ENCODE measurements around the gene ZNF335.
A peak's percentile ranks its signal among the peaks of the same experiment; 100 is the strongest.
"Not testable (repeated sequence)": the region's sequence is repeated elsewhere in the genome, so short reads cannot be mapped to it uniquely, and the experiment has no call there.

Gene ZNF335

GRCh38 chr20:45944965-45945677, 26.9 kb downstream of the ZNF335 start:
- H3K9me3 Mint-ChIP-seq, result no peaks in the 10 kb centered on the region
- no peak for DNase-seq
- H3K36me3 Mint-ChIP-seq (ENCODE audit: low read depth), result peaks cover 85% of the 10 kb centered on the region
- H3K4me3 Mint-ChIP-seq, result no peak overlapping the region
- H3K27me3 Mint-ChIP-seq, result no peaks in the 10 kb centered on the region
- H3K27ac Mint-ChIP-seq, result peak overlapping the region; percentile 89
- peaks cover 30% of the 10 kb centered on the region for H3K4me1 Mint-ChIP-seq (ENCODE audit: low read depth)

GRCh38 chr20:45944151-45944964, 27.6 kb downstream of the ZNF335 start:
- peaks cover 85% of the 10 kb centered on the region for H3K36me3 Mint-ChIP-seq (ENCODE audit: low read depth)
- no peaks in the 10 kb centered on the region for H3K27me3 Mint-ChIP-seq
- H3K27ac Mint-ChIP-seq, result peak overlapping the region; percentile 89
- no peak overlapping the region for H3K4me3 Mint-ChIP-seq
- no peak for DNase-seq
- H3K4me1 Mint-ChIP-seq (ENCODE audit: low read depth), result peaks cover 33% of the 10 kb centered on the region
- H3K9me3 Mint-ChIP-seq, result no peaks in the 10 kb centered on the region

GRCh38 chr20:45943613-45944012, 28.4 kb downstream of the ZNF335 start:
- no peaks in the 10 kb centered on the region for H3K27me3 Mint-ChIP-seq
- peaks cover 85% of the 10 kb centered on the region for H3K36me3 Mint-ChIP-seq (ENCODE audit: low read depth)
- no peak overlapping the region for H3K4me3 Mint-ChIP-seq
- H3K4me1 Mint-ChIP-seq (ENCODE audit: low read depth), result peaks cover 35% of the 10 kb centered on the region
- no peak for DNase-seq
- H3K27ac Mint-ChIP-seq, result peak overlapping the region; percentile 89
- no peaks in the 10 kb centered on the region for H3K9me3 Mint-ChIP-seq

GRCh38 chr20:45940469-45940868, 31.5 kb downstream of the ZNF335 start:
- DNase-seq, result no peak
- Mint-ChIP-seq H3K27me3 (no peaks in the 10 kb centered on the region), H3K27ac (no peak overlapping the region), H3K4me1 (ENCODE audit: low read depth) (peaks cover 48% of the 10 kb centered on the region), H3K9me3 (no peaks in the 10 kb centered on the region), H3K4me3 (no peak overlapping the region), H3K36me3 (ENCODE audit: low read depth) (peaks cover 75% of the 10 kb centered on the region)

- no peaks in the 10 kb centered on the region for H3K27me3 Mint-ChIP-seq
- no peaks in the 10 kb centered on the region for H3K9me3 Mint-ChIP-seq
- H3K4me1 Mint-ChIP-seq (ENCODE audit: low read depth), result peaks cover 49% of the 10 kb centered on the region
- no peak overlapping the region for H3K4me3 Mint-ChIP-seq
- H3K36me3 Mint-ChIP-seq (ENCODE audit: low read depth), result peaks cover 74% of the 10 kb centered on the region
- peak overlapping the region; percentile 31 for H3K27ac Mint-ChIP-seq
- DNase-seq, result no peak
Observed at GRCh38 chr20:45940053-45940452, 31.9 kb downstream of the ZNF335 start.

- H3K27me3 Mint-ChIP-seq, result no peaks in the 10 kb centered on the region
- no peak overlapping the region for H3K4me3 Mint-ChIP-seq
- H3K27ac Mint-ChIP-seq, result peak overlapping the region; percentile 85
- peaks cover 68% of the 10 kb centered on the region for H3K36me3 Mint-ChIP-seq (ENCODE audit: low read depth)
- DNase-seq, result no peak
- no peaks in the 10 kb centered on the region for H3K9me3 Mint-ChIP-seq
- peaks cover 37% of the 10 kb centered on the region for H3K4me1 Mint-ChIP-seq (ENCODE audit: low read depth)
Observed at GRCh38 chr20:45938727-45939438, 33.1 kb downstream of the ZNF335 start.

GRCh38 chr20:45937765-45938164, 34.2 kb downstream of the ZNF335 start:
- H3K36me3 Mint-ChIP-seq (ENCODE audit: low read depth), result peaks cover 59% of the 10 kb centered on the region
- no peaks in the 10 kb centered on the region for H3K27me3 Mint-ChIP-seq
- no peak overlapping the region for H3K4me3 Mint-ChIP-seq

GRCh38 chr20:45935416-45936046, 36.5 kb downstream of the ZNF335 start:
- Mint-ChIP-seq H3K4me1 (ENCODE audit: low read depth) (peaks cover 37% of the 10 kb centered on the region), H3K9me3 (no peaks in the 10 kb centered on the region), H3K4me3 (peak overlapping the region; percentile 99), H3K27ac (peak overlapping the region; percentile 96), H3K36me3 (ENCODE audit: low read depth) (peaks cover 53% of the 10 kb centered on the region), H3K27me3 (no peaks in the 10 kb centered on the region)
- DNase-seq, result no peak

More at GRCh38 chr20:45937765-45938164, 34.2 kb downstream of the ZNF335 start:
- no peaks in the 10 kb centered on the region for H3K9me3 Mint-ChIP-seq
- H3K27ac Mint-ChIP-seq, result peak overlapping the region; percentile 85
- no peak for DNase-seq
- H3K4me1 Mint-ChIP-seq (ENCODE audit: low read depth), result peaks cover 37% of the 10 kb centered on the region

GRCh38 chr20:45934586-45935415, 37.2 kb downstream of the ZNF335 start, which contains the start of gene PCIF1:
TSS of gene PCIF1 (plus strand) at chr20:45934683. CDS start at chr20:45939000, 4,317 bp downstream.
- Mint-ChIP-seq H3K4me1 (ENCODE audit: low read depth) (peaks cover 37% of the 10 kb centered on the region), H3K9me3 (no peaks in the 10 kb centered on the region), H3K36me3 (ENCODE audit: low read depth) (peaks cover 47% of the 10 kb centered on the region), H3K27ac (peak within 1 kb of the TSS; percentile 100), H3K27me3 (no peaks in the 10 kb centered on the region), H3K4me3 (peak within 1 kb of the TSS; percentile 99)
- DNase-seq, result peak; percentile 99

GRCh38 chr20:45934046-45934585, 37.9 kb downstream of the ZNF335 start:
- Mint-ChIP-seq H3K36me3 (ENCODE audit: low read depth) (peaks cover 40% of the 10 kb centered on the region), H3K4me1 (ENCODE audit: low read depth) (peaks cover 36% of the 10 kb centered on the region), H3K27me3 (no peaks in the 10 kb centered on the region), H3K4me3 (peak overlapping the region; percentile 99), H3K9me3 (no peaks in the 10 kb centered on the region), H3K27ac (peak overlapping the region; percentile 100)
- no peak for DNase-seq

- DNase-seq, result peak; percentile 76
- Mint-ChIP-seq H3K9me3 (no peaks in the 10 kb centered on the region), H3K4me3 (peak overlapping the region; percentile 99), H3K4me1 (ENCODE audit: low read depth) (peaks cover 33% of the 10 kb centered on the region), H3K36me3 (ENCODE audit: low read depth) (peaks cover 33% of the 10 kb centered on the region), H3K27me3 (no peaks in the 10 kb centered on the region), H3K27ac (peak overlapping the region; percentile 100)
Observed at GRCh38 chr20:45933266-45934045, 38.5 kb downstream of the ZNF335 start.

- not testable (repeated sequence) for DNase-seq, H3K9me3 Mint-ChIP-seq, H3K27ac Mint-ChIP-seq, H3K27me3 Mint-ChIP-seq, H3K4me3 Mint-ChIP-seq
- peaks cover 17% of the 10 kb centered on the region for H3K36me3 Mint-ChIP-seq (ENCODE audit: low read depth)
- H3K4me1 Mint-ChIP-seq (ENCODE audit: low read depth), result peaks cover 16% of the 10 kb centered on the region
Observed at GRCh38 chr20:45931680-45932079, 40.3 kb downstream of the ZNF335 start.
